ENCODE data around the gene ARHGEF17.
A peak's percentile ranks its signal among the peaks of the same experiment; 100 is the strongest.

The ARHGEF17 gene

DNA sequence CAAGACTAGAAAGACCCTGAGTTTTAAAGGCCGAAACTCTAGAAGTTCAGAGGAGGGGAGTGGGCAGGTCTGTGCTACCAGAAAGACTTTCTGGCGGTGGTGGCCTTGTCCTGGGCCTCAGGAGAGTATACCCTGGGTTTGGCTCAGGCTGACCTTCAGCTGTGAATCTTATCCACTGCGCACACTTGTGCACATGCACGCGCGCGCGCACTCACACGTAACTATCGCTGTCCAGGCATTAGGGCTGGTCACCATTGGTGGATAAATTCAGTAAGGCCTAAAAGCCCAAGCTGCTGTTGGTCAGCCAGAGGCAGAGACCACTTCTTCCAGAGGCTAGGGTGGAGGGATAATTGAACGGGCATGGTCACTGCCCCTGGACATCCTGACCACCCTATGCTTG, 25.1 kb downstream of the ARHGEF17 start:
- DNase-seq (ENCODE audit: low read depth in 3 of 3) = no peak

DNA sequence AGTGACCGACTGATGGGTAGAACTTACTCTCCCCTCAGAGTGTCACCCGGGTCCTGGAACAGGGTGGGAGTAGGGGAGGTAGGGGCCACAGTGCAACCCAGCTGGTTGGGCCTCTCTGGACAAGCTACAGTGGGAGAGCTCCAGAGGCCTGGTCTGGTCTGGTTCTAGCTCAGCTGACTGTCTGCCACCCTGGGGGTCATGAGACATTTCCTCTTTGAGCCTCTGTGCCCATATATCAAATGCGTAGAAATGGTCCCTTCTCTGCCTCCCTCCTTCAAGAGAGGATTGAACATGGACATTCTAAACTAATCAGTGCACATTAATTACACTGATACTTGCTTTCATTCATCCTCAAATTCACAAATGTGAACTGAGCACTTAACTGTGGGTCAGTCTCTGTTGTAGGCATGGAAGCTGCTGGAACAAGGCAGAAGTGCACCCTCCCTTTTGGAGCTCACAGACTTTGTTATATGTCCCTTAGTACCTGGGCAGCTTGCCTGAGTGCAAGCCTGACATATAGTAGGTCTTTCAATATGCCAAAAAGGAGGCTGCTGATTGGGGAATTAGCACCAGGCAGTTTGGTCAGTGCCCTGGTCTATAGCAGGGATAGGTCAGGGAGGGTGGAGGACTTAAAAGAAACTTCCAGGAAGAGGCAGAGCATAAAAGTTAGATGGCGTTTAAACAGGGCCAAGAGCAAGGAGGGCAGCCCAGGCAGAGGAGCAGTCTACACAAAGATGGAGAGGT, 25.7 kb downstream of the ARHGEF17 start:
- DNase-seq (ENCODE audit: low read depth in 3 of 3) = no peak

DNA sequence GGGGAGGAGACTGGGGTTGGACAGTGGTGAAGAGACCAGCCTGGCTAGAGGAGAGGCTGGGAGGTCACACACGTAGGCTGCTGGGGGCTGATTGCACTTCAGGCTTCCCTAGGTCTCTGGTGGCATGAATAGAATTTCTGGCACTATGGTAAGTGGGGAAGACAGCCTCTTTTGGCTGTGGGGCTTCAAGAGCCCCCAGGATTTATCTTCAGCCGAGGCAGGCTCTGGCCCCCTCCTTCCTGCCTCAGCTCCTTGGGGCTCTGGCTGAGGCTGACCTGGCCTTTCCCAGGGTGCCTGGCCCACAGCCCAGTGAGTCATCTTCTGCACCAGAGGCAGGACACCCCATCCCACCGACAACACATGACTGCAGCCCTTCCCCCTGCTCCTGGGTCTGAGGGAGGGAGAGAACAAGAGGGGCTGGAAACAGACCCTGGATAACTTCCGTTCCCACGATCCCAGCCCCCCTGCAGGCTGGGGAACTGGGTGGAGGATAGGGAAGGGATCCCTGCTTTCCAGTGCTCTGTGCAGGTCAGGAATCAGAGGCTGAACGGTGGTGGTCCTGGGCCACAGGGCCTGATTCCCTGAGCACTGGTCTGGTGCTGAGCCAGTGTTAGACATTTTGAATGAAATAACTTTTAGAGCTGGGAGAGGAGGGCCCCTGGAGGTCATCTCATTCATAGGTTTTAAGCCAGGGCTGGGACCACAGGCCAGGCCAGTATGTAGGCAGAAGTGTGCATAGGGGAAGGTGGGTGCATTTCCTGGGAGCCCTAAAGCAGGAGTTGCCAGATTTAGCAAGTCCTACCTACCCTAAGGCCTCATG, 26.5 kb downstream of the ARHGEF17 start:
- DNase-seq (ENCODE audit: low read depth in 3 of 3) = no peak

DNA sequence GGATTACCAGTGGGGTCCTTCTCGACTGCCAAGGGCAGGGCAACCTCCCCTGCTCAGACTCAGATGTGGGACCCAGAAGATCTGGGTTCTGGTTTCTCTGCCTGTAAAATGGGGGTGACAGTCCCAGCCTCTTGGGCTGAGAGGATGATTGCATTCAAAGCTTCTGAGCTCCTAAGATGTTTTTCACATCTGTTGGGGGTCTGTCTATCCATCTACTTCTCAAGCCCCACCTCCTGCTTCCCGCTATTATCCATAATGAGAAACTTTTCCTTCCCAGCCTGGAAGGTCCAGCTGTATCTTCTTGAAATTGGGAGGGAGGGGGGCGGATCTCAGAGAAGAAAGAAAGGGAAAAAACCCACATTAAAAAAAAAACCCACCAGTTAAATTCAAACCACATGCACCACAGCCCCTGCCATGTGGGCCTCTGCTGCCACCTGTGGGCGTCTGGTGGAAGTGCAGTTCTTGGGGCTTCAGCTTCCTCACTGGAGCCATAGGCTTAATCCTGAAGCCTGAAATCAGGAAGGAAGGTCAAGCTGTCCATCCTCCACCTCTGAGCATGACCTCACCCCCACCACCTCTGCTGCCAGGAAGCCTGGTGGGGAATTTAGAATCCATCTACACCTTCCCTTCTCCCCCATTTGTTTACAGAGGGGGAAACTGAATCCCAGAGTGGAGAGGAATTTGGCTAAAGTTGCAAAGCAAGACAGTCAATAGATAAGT, 27.3 kb downstream of the ARHGEF17 start:
- DNase-seq (ENCODE audit: low read depth in 3 of 3) = peak; percentile 58 to 65 (median 58)

DNA sequence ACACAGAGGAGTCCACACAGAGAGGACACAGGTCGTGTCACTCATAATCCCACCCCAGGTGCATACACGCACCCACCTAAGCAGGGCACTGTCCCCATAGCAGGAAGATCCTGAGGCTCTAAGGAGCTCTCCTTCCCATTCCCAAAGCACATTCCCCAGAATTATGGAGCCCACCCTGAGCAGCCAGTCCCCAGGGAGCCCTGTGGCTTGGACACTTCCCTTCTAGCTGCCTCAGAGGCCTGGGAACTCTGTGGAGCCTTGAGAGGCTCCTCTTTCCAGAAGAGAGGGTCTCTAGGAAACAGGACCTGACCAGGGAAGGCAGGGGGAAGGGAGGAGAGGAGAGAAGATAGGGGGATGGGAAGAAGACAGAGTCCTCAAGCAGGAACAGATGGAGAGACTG, 29.8 kb downstream of the ARHGEF17 start:
- no peak for DNase-seq (ENCODE audit: low read depth in 3 of 3)

DNA sequence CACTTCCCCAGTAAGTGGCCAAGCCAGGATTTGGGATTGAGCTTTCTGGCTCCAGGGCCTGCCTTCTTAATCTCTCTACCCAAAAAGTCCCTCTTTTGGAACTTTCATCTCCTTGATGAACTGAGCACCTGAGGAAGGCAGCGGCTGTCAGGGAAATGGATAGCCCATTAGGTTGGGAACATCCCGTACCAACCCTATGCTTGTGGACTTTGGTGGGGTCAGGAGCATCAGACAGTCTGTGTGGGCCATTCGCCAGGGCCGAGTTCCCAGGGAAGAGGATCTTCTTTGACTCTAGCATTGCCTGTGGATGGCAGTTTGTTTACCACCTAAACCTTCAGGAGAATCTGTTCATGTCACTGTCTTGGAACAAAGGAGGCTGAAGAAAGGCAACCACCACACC, 30.2 kb downstream of the ARHGEF17 start:
- no peak for DNase-seq (ENCODE audit: low read depth in 3 of 3)

DNA sequence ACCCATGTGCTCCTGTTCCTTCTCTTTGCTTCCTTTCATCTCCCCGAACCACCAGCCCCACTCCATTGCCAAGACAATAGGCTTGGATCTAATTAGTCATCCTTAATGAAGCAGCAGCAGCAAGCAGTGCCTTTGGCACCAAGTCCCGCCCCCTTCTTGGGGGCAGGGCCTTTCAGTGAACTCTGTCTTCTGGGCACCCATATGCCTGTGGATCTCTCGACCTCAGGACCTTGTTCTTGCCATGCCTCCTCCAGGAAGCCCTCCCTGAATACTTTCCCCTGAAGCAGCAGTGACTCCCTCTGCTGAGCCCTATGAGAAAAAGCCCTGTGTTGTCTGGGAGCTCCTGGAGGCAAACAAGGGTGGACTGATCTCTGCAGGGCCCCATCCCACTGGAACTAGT, 32.1 kb downstream of the ARHGEF17 start:
- no peak for DNase-seq (ENCODE audit: low read depth in 3 of 3)

DNA sequence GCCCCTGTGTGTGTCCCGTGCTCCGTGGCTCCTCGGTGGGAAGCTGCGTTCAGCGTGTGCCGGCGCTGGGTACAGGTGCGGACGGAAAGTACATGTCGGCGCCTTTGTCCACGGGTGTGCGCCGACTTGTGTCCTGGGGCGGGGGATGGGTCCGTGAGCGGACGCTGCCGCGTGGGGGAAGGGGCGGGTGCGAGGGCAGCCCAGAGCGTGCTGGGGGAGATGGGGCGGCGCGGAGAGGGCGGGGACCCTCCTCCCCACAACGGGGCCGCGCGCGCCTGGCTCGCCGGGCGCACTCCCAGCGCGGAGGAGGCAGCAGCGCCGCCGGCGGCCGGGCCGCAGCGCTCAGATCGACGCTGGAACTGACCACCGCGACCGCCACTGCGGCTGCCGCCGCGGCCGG, 34.6 kb downstream of the ARHGEF17 start:
- DNase-seq (ENCODE audit: low read depth in 3 of 3) = no peak

DNA sequence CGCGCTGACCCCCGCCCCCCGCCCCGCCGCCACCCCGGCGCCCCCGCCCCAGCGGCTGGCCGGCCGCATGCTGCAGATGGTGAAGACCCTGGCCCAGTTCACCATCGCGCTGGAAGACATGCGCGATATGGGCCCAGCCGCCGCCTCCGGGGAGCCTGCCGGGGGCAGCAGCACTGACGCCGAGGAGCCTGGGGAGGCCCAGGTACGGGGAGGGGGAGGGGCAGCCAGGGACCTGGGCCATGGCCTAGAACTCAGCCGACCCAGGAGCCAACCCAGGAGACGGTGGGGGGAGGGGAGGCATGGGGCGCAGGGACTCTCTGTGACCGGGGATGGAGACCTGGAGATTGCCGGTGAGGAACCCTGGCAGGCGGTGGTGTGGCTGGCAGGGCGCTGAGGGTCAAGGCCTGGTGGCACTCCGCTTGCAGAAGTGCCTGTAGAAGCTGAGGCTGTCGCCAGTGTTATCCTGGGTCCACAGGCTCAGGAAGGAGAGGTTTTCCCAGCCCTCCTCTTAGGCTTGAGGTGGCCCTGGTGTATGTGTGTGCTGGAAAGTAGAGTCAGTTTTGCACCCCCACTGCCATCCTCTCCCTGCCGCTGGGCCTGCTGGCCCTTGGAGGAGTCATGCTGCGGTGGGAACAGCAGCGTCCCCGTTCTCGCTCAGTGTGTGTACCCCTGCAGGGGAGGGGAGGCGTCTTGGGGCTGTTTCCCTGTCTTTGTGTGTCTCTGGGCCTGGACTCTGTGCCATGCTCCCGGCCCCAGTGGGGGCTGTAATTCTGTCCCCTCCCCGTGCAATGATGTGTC, 35.2 kb downstream of the ARHGEF17 start:
- no peak for DNase-seq (ENCODE audit: low read depth in 3 of 3)

DNA sequence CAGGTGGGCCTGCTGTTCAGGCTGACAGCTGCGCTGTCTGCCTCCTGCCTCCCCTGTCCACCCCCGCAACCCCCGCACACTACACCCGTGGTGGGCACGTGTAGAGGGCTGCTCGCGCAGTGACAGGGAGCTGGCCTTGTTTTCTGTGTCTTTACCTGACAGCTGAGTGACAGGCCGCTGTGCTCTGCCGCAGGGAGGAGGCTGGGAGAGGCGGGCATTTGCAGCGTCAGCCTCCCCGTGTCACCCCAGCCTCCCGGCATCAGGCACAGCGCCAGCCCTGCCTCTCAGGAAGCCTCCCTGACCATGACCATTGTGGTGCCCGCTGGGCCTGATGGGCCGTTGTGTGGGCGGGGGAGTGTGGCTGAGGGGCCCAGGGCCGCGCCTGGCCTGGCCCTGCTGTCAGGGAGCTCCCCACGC, 36.1 kb downstream of the ARHGEF17 start:
- no peak for DNase-seq (ENCODE audit: low read depth in 3 of 3)

DNA sequence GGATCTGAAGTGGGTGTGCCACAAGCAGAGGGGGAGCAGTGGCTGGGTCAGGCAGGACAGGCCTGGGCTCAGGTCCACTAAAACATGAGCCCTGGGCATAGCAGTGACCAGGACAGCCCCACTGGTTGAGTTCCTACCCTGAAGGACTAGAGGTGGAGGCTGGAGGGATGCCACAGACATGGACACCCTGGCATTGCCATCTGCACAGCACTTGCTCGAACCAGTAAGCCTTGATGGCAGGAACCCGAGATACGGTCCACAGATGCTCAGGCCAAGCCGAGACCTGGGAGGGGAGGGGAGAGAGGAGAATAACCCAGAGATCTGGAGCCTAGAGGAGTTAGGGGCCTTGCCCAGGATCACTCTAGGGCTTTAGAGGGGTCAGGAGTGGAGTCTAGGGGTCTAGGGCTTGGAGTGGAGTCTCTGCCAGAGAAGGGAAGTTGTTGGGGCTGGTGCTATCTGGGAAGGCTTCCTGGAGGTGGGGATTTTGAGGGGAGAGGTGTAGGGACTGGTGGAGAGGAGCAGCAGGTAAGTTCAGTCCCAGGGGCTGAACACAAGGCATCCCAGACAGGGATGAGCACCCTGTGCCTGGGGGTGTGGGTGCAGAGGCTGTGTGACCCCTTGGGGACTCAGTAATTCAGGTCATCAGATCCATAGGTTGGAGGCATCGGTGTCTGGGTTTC, 37.5 kb downstream of the ARHGEF17 start:
- no peak for DNase-seq (ENCODE audit: low read depth in 3 of 3)

DNA sequence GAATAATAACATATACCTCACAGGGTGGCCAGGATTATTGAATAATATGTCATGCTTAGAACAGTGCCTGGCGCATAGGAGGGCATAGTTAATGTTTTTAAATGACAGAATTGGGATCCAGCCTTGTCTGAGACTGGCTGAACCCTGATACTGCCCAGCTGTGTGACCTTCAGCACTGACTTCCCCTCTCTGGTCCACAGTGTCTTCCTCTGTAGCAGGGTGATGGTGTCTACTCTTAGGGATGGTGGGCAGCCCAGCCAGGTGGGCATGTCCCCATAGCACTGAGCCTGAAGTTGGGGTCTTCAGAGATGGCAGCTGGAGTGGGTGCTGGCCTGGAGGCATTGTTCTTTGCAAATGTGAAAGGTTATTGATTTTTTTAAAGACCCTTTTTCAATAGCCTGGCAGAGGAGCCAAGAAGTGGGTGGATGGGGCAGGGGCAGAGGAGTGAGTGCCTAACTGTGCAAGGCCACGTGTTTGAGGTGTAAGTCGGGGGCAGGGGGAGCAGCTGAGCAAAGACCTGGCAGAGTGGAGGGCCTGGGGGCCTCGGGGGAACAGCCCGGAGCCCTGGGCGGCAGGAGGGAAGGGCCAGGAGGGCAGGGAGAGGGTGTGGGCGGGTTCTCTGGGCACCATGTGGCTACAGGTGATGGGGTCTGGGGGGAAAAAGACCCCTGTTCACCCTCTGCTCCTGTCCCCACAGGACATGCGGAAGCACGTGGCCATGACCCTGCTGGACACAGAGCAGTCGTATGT, 38.3 kb downstream of the ARHGEF17 start:
- no peak for DNase-seq (ENCODE audit: low read depth in 3 of 3)

DNA sequence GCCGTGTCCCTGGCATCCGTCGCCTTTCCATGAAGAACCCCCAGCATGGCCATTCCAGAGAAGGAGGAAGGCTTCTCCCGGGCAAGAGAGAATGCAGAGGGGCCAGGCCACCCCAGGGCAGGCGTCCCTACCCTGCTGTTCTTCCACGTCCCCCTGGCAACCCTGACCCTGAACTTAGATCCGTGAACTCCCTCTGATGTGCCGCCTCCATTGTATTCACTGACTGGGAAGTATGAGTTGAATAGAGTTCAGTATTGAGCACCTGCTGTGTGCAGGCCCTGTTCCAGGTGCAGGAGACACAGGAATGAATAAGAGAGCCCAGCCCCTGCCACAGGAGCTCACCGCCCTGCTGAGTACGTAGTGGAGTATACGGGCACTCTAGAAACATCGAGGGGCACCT, 39.0 kb downstream of the ARHGEF17 start:
- DNase-seq (ENCODE audit: low read depth in 3 of 3) = no peak

DNA sequence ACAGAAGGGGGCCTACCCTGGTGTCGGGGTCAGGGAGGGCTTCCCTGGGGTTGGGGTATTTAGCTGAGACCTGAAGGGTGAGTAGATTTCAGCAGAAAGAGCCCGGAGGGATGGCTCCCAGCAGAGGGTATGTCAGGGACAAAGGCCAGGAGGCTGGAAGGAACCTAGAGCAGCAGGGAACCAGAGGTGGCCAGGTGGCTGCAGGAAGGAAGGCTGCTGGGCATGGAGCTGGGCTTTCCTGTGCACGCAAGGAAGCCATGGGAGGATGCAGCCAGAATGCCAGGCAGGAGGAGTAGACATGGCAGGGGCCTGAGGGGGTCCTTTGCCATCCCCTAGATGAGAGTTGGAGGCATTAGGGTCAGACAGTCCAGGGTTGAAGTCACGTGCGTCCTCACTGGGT, 40.8 kb downstream of the ARHGEF17 start:
- DNase-seq (ENCODE audit: low read depth in 3 of 3) = no peak

DNA sequence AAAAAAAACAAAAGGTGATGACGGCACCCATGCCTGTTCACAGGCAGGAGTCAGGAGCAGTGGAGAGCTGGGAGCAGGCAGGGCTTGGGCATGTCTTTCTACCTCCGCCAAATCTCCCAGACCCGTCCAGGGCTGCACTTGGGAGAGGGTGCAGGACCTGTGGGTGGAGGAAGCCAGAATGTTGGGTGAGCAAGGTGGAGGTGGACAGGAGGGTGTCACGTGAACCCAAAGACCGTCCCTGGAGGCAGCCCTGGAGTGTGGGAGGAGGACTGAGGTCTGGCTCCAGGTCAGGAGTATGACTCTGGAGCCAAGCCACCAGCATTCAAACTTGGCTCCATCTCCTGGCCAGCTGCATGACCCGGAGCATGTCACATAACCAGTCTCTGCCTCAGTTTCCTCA, 41.6 kb downstream of the ARHGEF17 start:
- no peak for DNase-seq (ENCODE audit: low read depth in 3 of 3)

DNA sequence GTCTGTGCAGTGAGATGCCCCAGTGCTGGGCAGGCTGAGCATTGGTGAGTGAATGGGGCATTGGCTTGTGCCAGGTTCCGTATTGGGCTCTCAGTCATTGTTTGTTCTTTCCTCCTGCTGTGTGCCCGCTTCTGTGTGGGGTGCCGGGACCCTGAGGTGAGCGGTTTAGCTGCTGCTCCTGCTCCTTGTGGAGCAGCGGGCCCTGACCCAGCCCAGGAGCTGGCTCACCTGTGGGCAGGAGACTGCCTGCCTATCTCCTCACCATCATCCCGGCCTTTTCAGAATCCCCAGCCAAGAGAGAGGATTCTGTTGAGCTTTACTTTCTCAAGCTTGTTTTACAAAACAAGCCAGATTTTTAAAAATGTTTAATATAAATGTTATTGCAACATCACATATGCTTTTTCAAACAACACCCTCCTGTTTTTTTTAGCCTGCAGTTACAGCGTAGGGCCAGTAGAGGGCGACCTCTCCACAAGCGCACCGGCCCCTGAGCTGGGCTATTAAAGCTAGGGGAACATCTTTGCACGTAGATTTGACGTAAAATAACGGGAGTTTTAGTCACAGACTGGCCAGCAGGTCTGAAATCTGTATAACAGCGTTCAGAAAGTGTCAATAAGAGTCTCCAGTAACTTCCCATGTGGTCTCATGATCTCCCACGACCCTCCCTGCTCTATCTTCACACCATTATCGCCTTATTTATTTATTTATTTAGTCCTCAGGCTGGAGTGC, 43.0 kb downstream of the ARHGEF17 start:
- DNase-seq (ENCODE audit: low read depth in 3 of 3) = peak; percentile 28 to 37 (median 29)

DNA sequence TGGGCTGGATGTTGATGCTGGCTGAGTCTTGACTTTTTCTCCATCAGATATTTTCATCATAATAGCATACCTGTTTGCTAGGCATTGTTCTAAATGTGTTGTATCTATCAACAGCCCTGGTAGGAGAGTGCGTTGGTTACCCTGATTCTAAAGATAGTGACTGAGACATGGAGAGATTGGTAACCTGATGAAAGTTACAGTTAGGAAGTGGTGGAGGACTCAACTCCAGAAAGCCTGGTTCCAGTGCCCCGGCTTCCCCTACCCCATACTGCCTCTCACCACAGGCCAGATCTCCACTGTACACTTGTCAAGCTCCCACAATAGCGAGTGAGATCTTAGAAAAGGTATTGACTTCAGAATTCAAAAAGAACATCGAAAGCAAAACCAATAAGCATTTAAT, 45.3 kb downstream of the ARHGEF17 start:
- no peak for DNase-seq (ENCODE audit: low read depth in 3 of 3)

DNA sequence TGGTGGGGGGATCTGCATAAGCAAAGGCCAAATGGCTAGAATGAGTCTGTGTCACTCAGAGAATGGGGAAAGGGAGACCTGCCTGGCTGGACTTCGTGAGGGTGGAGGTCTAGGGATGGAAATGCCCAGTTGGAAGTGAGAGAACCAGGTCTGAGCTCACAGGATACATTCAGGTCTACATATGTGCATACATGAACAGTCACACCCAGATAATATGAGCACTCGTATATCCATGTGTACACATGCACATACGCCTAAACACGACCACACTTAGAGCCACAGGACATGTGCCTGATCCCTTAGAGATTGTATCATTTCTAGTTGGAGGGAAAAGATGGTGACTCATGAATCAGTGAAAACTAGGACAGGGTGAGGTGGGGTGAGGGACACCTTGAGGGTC, 47.0 kb downstream of the ARHGEF17 start:
- DNase-seq (ENCODE audit: low read depth in 3 of 3) = no peak

DNA sequence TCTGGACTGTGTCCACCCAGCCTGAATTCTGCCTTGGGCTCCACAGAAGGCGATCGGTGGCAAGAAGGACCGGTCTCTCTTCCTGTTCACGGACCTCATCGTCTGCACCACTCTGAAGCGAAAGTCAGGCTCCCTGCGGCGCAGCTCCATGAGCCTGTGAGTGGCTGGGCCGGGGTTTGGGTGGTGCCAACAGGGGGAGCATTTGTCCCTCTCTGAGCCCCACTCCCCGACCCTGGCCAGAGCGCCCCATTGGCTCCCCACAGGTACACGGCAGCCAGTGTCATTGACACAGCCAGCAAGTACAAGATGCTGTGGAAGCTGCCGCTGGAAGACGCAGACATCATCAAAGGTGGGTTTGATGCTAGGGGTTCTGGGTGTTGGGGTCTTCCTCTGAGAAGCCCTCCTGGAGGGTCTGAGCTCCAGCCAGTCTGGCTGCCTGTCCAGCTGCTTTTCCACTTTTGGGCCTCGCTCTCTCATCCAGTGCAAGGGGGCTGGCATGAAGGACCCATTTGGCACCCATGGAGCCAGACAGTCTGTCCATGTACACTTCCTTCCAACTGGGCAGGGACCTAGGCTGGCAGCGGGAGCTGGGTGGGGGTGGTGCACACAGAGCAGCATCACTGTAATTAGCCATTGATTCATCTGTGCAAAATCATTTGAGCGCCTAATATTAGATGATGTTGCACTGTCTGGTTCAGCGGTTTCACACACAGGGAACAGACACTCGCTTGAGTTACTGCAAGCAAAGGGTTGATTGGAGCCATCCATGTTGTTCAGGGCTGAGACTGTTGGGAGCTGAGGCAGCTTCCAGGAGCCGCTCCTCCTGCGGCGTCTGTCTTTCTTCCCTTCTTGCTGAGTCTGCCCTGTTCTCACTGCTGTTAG, 49.1 kb downstream of the ARHGEF17 start:
- no peak for DNase-seq (ENCODE audit: low read depth in 3 of 3)
